Psoas muscle (tissue), 8 donors: ENCODE results near the gene CLTCL1. TPM values are rescaled to one million over a fixed set of nuclear protein-coding genes. Genes with fewer than 3 reads are reported as not detected.

ENCODE experiments used
- ATAC-seq, 4 donors: fragments of 200-7000 bp; cut with Tn5 transposase; one replicate each; pipeline ENCODE4 v1.9.1; 2020; ENCODE audit warnings: moderate library complexity in 3 of 4, mild to moderate bottlenecking in 2 of 4
- DNase-seq, 2 donors: peaks; one replicate each; pipeline ENCODE4 v3.0.0-alpha.2; 2020
- H3K27ac ChIP-seq: fragments of 200-600 bp; one replicate; pipeline ENCODE4 v1.8.0; 2022
- H3K27me3 ChIP-seq, 3 donors: fragments of 200-600 bp in 1 of 3; one replicate each; pipeline versions ENCODE4 v1.6.1 to v1.8.0; 2013 to 2022; ENCODE audit warnings: low read length in 2 of 3, mild to moderate bottlenecking in 2 of 3, moderate library complexity in 1 of 3; ENCODE audit not compliant: insufficient read depth in 3 of 3
- H3K36me3 ChIP-seq, 2 donors: fragments of 200-600 bp in 1 of 2; one replicate each; pipeline versions ENCODE4 v1.6.1 to v1.8.0; 2013 to 2022; ENCODE audit warnings: low read depth in 1 of 2, mild to moderate bottlenecking in 1 of 2, moderate library complexity in 1 of 2; ENCODE audit not compliant: insufficient read depth in 1 of 2
- H3K4me1 ChIP-seq: fragments of 200-600 bp; one replicate; pipeline ENCODE4 v1.8.0; 2022
- H3K4me3 ChIP-seq: fragments of 200-600 bp; one replicate; pipeline ENCODE4 v1.8.0; 2022; ENCODE audit warnings: mild to moderate bottlenecking
- H3K9me3 ChIP-seq: fragments of 200-600 bp; one replicate; pipeline ENCODE4 v1.8.0; 2022
- CTCF ChIP-seq: fragments of 200-600 bp; IDR thresholded peaks from one replicate; pipeline ENCODE4 v1.8.0; 2022; ENCODE audit warnings: antibody characterized with exemption
- WGBS, 3 donors: extraction: QIAGEN DNeasy Blood & Tissue Kit; methylation state at CpG; one replicate each; pipeline versions ENCODE4 v1.1.6 to v1.1.7; 2013; 5-methylcytosine and 5-hydroxymethylcytosine counted together
- intact Hi-C, 2 donors: fragments of 100-400 bp; cut with DNase I; formaldehyde crosslinking; loops; one replicate each; pipeline versions ENCODE4 v1.11.0 to v1.14.2; 2022
- polyA plus RNA-seq, 3 donors: library from polyadenylated mRNA; stranded (reverse); fragments of 200-250 nt; gene quantifications; one replicate each; pipeline ENCODE4 v1.2.3, GENCODE V29; 2013
- total RNA-seq, 4 donors: library from RNA; stranded (reverse); fragmentation: NEBNext Ultra II Directional in 2 of 4; extraction: Animal tissue kit (Norgen Biotek cat#: 25700) in 2 of 4; gene quantifications; one replicate each; pipeline versions ENCODE4 v1.2.1 to v1.2.4, GENCODE V29; 2021 to 2023
- donor health status: healthy with polysubstance abuse.
- donor health status: DM: no; HTN: no; CAD: no; lungs with moderate emphysema.
- donor health status: Bipolar disorder and iron deficiency.
- donor health status: healthy.
- donor health status: DM: yes; HTN: yes; CAD: no.
- donor health status: DM: no; HTN: no; CAD: no.
- donor health status: DM: no; HTN: no; CAD: no.
- donor health status: DM: yes; HTN: yes; CAD: no.

Gene CLTCL1
- total and polyA plus RNA-seq, 7 donors: 16.8 to 253 (median 92.6) TPM

GRCh38 chr22:19177164-19178064 lies 114.1 kb downstream of the CLTCL1 start:
- Histone ChIP-seq H3K4me3 (peak overlapping the region; percentile 73), H3K4me1 (peaks cover 21% of the 10 kb centered on the region), H3K27me3 (no peaks in the 10 kb centered on the region), H3K9me3 (no peaks in the 10 kb centered on the region), H3K36me3 (peaks cover 0 to 41% of the 10 kb centered on the region in 2 donors), H3K27ac (peak overlapping the region; percentile 82)
- no peak for TF ChIP-seq CTCF
- DNase-seq: no peak
- intact Hi-C loops: loop anchor here in 1 of 2 donors (5.0 kb wide), 1 partner anchor 35 kb away; the partner anchor contains the start of gene ESS2
- WGBS, 3 donors: 45 to 51% (median 48%) methylated on average over 47 to 55 of the region's 55 CpGs
- ATAC-seq: no peak

- WGBS, 3 donors: 83 to 87% (median 86%) methylated on average over 12 of the region's 12 CpGs
- H3K27me3 ChIP-seq: no peaks in the 10 kb centered on the region
- peaks cover 21% of the 10 kb centered on the region for H3K4me1 ChIP-seq
- no peak for ATAC-seq
- intact Hi-C loops: loop anchor here in 1 of 2 donors (5.0 kb wide), 1 partner anchor 34 kb away; the partner anchor contains the start of gene ESS2
- no peak overlapping the region for H3K4me3 ChIP-seq
- peaks cover 0 to 39% of the 10 kb centered on the region in 2 donors for H3K36me3 ChIP-seq
- DNase-seq: no peak
- no peak for TF ChIP-seq CTCF
- H3K27ac ChIP-seq: no peak overlapping the region
- no peaks in the 10 kb centered on the region for H3K9me3 ChIP-seq
Measured at GRCh38 chr22:19176732-19177131, 114.8 kb downstream of the CLTCL1 start.

GRCh38 chr22:19176175-19176643 lies 115.3 kb downstream of the CLTCL1 start:
- peaks cover 21% of the 10 kb centered on the region for H3K4me1 ChIP-seq
- no peak overlapping the region for H3K27ac ChIP-seq
- no peak for TF ChIP-seq CTCF
- DNase-seq: peak in 1 of 2 donors; percentile 62
- 61 to 72% (median 70%) methylated on average over 7 to 12 of the region's 12 CpGs for WGBS, 3 donors
- H3K36me3 ChIP-seq: peaks cover 0 to 36% of the 10 kb centered on the region in 2 donors
- intact Hi-C loops: loop anchor here in 1 of 2 donors (5.0 kb wide), 1 partner anchor 34 kb away; the partner anchor contains the start of gene ESS2
- no peaks in the 10 kb centered on the region for H3K27me3 ChIP-seq
- H3K9me3 ChIP-seq: no peaks in the 10 kb centered on the region
- ATAC-seq: no peak
- H3K4me3 ChIP-seq: no peak overlapping the region

- peaks cover 23% of the 10 kb centered on the region for H3K4me1 ChIP-seq
- TF ChIP-seq CTCF: no peak
- H3K36me3 ChIP-seq: peaks cover 0 to 31% of the 10 kb centered on the region in 2 donors
- WGBS, 3 donors: 65 to 71% (median 69%) methylated on average over 20 to 21 of the region's 21 CpGs
- DNase-seq (peak in 1 of 2 donors; percentile 58), ATAC-seq (no peak)
- H3K9me3 ChIP-seq: no peaks in the 10 kb centered on the region
- no peak overlapping the region for H3K4me3 ChIP-seq
- intact Hi-C loops: loop anchor here in 1 of 2 donors (5.0 kb wide), 1 partner anchor 33 kb away; the partner anchor contains the start of gene ESS2
- no peaks in the 10 kb centered on the region for H3K27me3 ChIP-seq
- H3K27ac ChIP-seq: no peak overlapping the region
Measured at GRCh38 chr22:19175602-19176174, 115.8 kb downstream of the CLTCL1 start.
